Cardiac fibroblast (primary cell): ENCODE data around the gene TCTN1.
A peak's percentile ranks its signal among the peaks of the same experiment; 100 is the strongest.

Experiments used
- DNase-seq, 2 donors: peaks; one replicate each; pipeline versions ENCODE4 v3.0.0 to v3.0.0-alpha.2; 2010; ENCODE audit warnings: low read depth in 2 of 2
- H3K4me3 ChIP-seq, 2 donors: replicated peaks in 1 of 2; 1 replicate in 1 of 2; 2 replicates in 1 of 2; pipeline ENCODE4 v1.5.1; 2011; ENCODE audit warnings: low read depth in 2 of 2, low read length in 2 of 2, mild to moderate bottlenecking in 2 of 2, moderate library complexity in 1 of 2
- TF ChIP-seq, protein P1 (sequence below): IDR thresholded peaks from one replicate; pipeline ENCODE4 v1.5.1; 2011; ENCODE audit warnings: low read depth, mild to moderate bottlenecking, low read length, inconsistent platforms

TCTN1 gene

DNA sequence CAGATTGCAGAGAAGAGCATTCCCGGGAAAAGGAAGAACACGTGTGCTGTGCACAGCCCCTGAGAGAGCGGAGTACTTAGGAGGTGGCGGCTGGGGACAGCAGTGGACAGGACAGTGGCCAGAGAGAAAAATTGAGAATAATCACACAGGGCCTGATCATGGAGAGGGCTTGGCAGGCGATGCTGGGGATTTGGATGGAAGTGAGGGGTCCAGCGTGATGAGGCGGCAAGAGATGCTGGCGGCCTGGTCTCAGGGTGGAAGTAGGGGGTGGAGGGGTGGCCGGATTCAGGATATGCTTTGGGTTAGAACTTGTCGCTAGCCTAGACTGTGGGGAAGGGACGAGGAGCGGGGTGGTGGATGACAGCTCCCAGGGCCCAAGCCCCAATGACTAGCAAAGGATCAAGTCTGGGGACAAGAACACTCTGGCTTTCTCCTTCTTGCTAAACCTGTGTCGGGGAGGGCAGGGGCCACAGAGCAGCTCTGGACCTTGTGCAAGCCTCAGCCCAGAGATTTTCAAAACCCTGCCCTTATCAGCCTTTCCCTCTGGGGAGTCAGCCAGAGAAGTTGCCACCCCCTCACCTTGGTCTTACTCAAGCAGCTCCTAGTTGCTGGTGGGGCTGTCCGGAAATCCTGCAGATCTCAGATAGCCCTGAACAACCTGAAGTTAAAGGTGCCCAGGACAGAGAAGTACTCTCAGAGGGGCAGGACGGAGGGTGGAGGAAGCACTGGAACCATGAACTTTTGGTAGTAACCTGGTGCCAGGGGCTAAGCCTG, 73.7 kb downstream of the TCTN1 start:
- TF ChIP-seq, protein P1, sequence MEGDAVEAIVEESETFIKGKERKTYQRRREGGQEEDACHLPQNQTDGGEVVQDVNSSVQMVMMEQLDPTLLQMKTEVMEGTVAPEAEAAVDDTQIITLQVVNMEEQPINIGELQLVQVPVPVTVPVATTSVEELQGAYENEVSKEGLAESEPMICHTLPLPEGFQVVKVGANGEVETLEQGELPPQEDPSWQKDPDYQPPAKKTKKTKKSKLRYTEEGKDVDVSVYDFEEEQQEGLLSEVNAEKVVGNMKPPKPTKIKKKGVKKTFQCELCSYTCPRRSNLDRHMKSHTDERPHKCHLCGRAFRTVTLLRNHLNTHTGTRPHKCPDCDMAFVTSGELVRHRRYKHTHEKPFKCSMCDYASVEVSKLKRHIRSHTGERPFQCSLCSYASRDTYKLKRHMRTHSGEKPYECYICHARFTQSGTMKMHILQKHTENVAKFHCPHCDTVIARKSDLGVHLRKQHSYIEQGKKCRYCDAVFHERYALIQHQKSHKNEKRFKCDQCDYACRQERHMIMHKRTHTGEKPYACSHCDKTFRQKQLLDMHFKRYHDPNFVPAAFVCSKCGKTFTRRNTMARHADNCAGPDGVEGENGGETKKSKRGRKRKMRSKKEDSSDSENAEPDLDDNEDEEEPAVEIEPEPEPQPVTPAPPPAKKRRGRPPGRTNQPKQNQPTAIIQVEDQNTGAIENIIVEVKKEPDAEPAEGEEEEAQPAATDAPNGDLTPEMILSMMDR: no peak
- no peak overlapping the region for H3K4me3 ChIP-seq
- no peak for DNase-seq

DNA sequence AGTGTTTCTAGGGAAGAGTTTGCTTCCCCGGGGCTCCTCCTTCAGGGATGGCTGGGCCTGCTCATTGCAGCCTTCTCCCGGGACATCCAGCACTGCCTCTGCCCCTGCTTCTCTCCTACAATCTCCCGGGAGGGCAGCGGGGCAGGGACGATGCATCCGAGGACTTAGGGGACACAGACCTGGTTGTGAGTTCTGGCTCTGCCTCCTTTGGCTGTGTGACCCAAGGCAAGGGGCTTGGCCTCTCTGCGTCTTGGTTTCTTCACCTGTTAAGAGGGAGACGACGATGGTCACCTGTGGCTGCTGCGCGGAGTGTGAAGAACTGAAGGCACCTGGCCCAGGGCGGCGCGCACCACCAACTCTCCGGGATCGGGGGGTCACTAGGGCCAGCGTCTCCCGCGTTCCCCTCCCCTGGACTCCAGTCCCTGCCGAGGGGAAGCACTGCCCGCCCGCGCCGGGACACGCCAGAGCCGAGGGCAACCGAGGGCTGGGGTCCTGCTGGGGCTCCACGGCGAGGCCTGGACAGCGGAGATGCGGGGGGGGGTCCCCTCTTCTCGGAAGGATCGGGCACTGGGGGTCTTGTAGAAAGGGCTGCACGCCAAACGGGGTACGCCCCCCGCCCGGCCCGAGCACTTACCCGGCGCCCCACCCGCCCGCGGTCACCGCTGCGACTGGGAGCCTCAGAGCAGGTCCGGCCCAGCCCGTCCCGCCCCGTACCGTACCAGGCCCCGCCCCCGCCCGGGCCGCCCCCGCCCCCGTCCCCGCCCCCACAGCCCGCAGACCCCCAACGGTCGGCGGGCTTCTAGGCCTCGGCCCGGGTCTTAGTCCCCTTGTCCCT, 74.7 kb downstream of the TCTN1 start, which contains the start of gene HVCN1:
Gene HVCN1, minus strand, starts transcription at position 670 of the 835 bp plus-strand sequence. CDS start 5,870 bp downstream, outside the sequence.
- H3K4me3 ChIP-seq: peak within 1 kb of the TSS; percentile 52 to 56
- peak in 1 of 2 donors; percentile 17 for DNase-seq
- TF ChIP-seq, protein P1: no peak

DNA sequence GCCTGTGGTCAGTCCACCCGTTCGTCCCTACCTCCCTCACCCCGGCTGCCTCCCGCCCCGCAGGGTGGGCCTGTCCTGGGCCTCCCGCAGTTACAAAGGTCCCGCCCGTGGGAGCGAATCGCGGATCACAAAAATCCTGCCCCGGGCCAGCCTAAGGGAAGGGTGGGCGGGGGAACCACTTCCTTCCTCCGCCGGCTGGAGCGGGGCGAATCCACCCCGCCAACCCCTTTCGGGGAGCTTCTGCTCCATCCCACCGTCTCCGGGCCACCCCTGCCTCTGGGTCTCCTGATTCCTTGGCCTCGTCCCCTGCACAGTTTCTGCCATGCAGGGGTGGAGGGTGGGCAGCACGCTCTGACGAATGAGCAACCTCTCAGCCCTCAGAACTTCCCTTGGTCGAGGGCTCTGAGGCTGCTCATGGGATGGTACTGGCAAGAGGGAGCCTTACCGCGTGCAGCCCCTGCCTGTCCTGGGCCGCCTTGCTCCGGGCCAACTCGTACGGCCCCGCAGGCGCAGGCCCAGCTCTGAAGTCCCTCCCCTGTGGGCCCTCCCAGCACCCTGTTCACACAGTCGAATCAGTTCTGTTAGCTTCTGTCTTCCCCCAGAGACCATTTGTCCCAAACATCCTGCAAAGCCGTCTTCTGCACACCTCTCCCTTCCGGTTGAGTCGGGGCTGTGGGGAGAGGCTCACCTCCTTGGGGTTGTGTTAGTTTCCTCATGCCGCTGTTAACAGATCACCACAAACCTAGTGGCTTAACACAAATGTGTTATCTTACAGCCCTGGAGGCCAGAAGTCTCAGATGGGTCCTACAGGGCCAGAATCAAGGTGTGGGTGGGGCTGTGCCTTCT, 75.6 kb downstream of the TCTN1 start:
- peak; percentile 14 to 32 for DNase-seq
- TF ChIP-seq, protein P1: no peak
- H3K4me3 ChIP-seq: peak overlapping the region; percentile 42 to 56

- no peak overlapping the region for H3K4me3 ChIP-seq
- TF ChIP-seq, protein P1: no peak
- DNase-seq: no peak
Measured at GRCh38 chr12:110690127-110690430, 76.2 kb downstream of the TCTN1 start.

DNA sequence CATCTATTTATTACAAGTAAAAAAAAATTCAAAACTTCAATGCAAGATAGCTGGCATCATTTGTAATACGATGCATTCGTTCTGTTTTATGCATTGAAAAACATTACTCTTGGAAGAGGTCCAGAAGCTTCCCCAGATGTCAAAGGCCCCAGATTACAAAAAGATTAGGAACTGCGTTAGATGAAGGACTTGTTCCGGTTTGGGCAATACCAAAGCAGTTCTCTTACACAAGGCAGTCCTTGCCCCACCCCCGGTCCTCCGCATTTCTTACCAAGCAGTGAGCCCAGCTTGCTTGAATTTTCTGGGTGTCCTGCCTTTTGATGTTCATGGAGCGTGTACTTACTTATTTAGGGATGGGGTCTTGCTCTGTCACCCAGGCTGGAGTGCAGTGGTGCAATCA, 79.8 kb downstream of the TCTN1 start:
- DNase-seq: peak in 1 of 2 donors; percentile 41
- TF ChIP-seq, protein P1: no peak
- H3K4me3 ChIP-seq: no peak overlapping the region

GRCh38 chr12:110694330-110694901, 80.5 kb downstream of the TCTN1 start:
- DNase-seq: no peak
- TF ChIP-seq, protein P1: no peak
- no peak overlapping the region for H3K4me3 ChIP-seq
